ENCODE measurements around the gene AMPD2.

The AMPD2 gene

GRCh38 chr1:109618661-109619575 is 719 bp upstream of the AMPD2 start:
- no peaks in the 10 kb centered on the region for H3K9me3 ChIP-seq (replicated peaks; ENCODE audit: low read length)
- H3K4me2 ChIP-seq (ENCODE audit: low read length) = peak overlapping the region; percentile 100
- H3K27me3 ChIP-seq (ENCODE audit: control insufficient read depth, insufficient read depth, low read length) = no peaks in the 10 kb centered on the region
- peak overlapping the region; percentile 98 for H3K9ac ChIP-seq (ENCODE audit: low read depth, low read length)
- peak overlapping the region; percentile 97 for H3K4me3 ChIP-seq (ENCODE audit: low read length)
- peaks cover 4% of the 10 kb centered on the region for H3K36me3 ChIP-seq (ENCODE audit: insufficient read depth, low read length)
- H3K4me1 ChIP-seq (ENCODE audit: control insufficient read depth, insufficient read depth, low read length) = peaks cover 49% of the 10 kb centered on the region

DNA sequence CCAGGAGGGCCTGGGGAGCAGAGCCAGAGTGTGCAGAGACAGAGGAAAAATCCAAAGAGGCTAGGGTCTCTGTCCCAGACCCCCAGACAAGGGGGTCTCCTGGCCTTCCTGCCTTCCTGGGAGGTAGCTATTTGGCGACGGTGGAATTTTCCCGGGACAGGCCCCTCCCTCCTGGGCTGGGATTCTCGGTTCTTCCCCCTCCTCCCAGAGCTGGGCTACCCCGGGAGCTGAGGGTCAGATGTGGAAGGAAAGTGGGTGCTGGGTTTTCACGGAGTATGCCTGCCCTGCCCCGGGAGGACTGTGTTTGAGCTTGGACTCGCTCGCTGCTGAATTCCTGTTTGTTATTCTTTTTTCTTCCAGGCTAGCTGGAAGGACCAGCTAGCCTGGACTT is 759 bp downstream of the AMPD2 start:
- Histone ChIP-seq H3K4me2 (ENCODE audit: low read length) (peak overlapping the region; percentile 100), H3K4me1 (ENCODE audit: control insufficient read depth, insufficient read depth, low read length) (peaks cover 58% of the 10 kb centered on the region), H3K9me3 (replicated peaks; ENCODE audit: low read length) (no peaks in the 10 kb centered on the region), H3K27me3 (ENCODE audit: control insufficient read depth, insufficient read depth, low read length) (no peaks in the 10 kb centered on the region), H3K9ac (ENCODE audit: low read depth, low read length) (peak overlapping the region; percentile 98), H3K36me3 (ENCODE audit: insufficient read depth, low read length) (peaks cover 5% of the 10 kb centered on the region), H3K4me3 (ENCODE audit: low read length) (peak overlapping the region; percentile 97)

DNA sequence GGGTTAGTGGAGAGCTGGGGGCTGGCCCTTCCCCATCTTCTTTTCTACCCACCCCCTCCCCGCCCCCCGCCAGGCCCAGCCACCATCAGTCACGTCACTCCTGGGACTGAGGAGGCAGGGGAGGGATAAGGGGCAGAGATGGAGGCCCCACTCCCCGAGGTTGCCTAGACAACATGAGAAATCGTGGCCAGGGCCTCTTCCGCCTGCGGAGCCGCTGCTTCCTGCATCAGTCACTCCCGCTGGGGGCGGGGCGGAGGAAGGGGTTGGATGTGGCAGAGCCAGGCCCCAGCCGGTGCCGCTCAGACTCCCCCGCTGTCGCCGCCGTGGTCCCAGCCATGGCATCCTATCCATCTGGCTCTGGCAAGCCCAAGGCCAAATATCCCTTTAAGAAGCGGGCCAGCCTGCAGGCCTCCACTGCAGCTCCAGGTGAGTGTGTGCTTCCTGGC is 1.2 kb downstream of the AMPD2 start:
- Histone ChIP-seq H3K36me3 (ENCODE audit: insufficient read depth, low read length) (peaks cover 8% of the 10 kb centered on the region), H3K27me3 (ENCODE audit: control insufficient read depth, insufficient read depth, low read length) (no peaks in the 10 kb centered on the region), H3K4me1 (ENCODE audit: control insufficient read depth, insufficient read depth, low read length) (peaks cover 58% of the 10 kb centered on the region), H3K9me3 (replicated peaks; ENCODE audit: low read length) (no peaks in the 10 kb centered on the region), H3K9ac (ENCODE audit: low read depth, low read length) (peak overlapping the region; percentile 98), H3K4me3 (ENCODE audit: low read length) (peak overlapping the region; percentile 97), H3K4me2 (ENCODE audit: low read length) (peak overlapping the region; percentile 100)

DNA sequence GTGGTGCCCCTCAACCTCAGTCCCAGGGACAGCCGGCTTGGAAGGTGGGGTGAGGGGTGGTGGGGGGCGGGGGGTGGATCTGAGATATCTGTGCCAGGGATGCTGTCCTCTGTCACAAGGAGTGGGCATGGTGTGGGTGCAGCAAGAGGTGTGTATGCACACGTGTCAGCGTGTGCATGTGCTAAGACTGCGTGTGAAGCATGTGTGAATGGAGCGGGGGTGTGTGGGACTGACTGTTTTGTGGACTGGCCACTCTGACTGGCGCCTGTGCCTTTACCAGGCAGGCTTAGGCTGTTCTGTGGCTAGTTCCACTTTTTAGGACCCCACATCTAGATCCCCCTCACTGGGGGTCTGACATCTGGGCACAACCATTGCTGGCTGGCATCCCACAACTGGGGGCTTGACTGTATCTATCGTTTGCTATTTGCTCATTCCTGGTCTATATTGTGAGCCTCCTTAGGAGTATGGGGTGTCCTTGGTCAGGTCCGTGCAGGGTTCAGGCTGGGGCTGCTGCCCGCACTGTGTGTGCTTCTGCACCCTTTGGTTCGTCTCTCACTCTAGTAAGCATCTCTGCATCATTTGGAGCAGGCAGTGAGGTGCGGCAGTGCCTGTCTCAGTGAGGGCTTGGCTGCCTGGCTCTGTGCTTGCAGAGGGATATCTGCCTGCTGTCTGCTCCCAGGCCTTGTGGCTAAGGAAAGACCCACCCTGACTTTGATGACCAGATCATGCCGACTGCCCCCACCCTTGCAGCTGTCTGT is 1.9 kb downstream of the AMPD2 start:
- peaks cover 57% of the 10 kb centered on the region for H3K4me1 ChIP-seq (ENCODE audit: control insufficient read depth, insufficient read depth, low read length)
- H3K36me3 ChIP-seq (ENCODE audit: insufficient read depth, low read length) = peaks cover 15% of the 10 kb centered on the region
- H3K9ac ChIP-seq (ENCODE audit: low read depth, low read length) = peak overlapping the region; percentile 76
- peak overlapping the region; percentile 97 for H3K4me3 ChIP-seq (ENCODE audit: low read length)
- H3K27me3 ChIP-seq (ENCODE audit: control insufficient read depth, insufficient read depth, low read length) = no peaks in the 10 kb centered on the region
- peak overlapping the region; percentile 100 for H3K4me2 ChIP-seq (ENCODE audit: low read length)
- H3K9me3 ChIP-seq (replicated peaks; ENCODE audit: low read length) = no peaks in the 10 kb centered on the region

GRCh38 chr1:109622137-109622892 is 2.7 kb downstream of the AMPD2 start:
- Histone ChIP-seq H3K9me3 (replicated peaks; ENCODE audit: low read length) (no peaks in the 10 kb centered on the region), H3K9ac (ENCODE audit: low read depth, low read length) (no peak overlapping the region), H3K4me1 (ENCODE audit: control insufficient read depth, insufficient read depth, low read length) (peaks cover 50% of the 10 kb centered on the region), H3K36me3 (ENCODE audit: insufficient read depth, low read length) (peaks cover 23% of the 10 kb centered on the region), H3K4me2 (ENCODE audit: low read length) (peak overlapping the region; percentile 100), H3K27me3 (ENCODE audit: control insufficient read depth, insufficient read depth, low read length) (no peaks in the 10 kb centered on the region), H3K4me3 (ENCODE audit: low read length) (peak overlapping the region; percentile 97)

- Histone ChIP-seq H3K4me1 (ENCODE audit: control insufficient read depth, insufficient read depth, low read length) (peaks cover 45% of the 10 kb centered on the region), H3K27me3 (ENCODE audit: control insufficient read depth, insufficient read depth, low read length) (no peaks in the 10 kb centered on the region), H3K4me3 (ENCODE audit: low read length) (no peak overlapping the region), H3K9ac (ENCODE audit: low read depth, low read length) (no peak overlapping the region), H3K36me3 (ENCODE audit: insufficient read depth, low read length) (peaks cover 28% of the 10 kb centered on the region), H3K4me2 (ENCODE audit: low read length) (peak overlapping the region; percentile 100), H3K9me3 (replicated peaks; ENCODE audit: low read length) (no peaks in the 10 kb centered on the region)
These were observed 3.3 kb downstream of the AMPD2 start for GRCh38 chr1:109622895-109623294.

GRCh38 chr1:109623601-109624161 is 4.0 kb downstream of the AMPD2 start:
- Histone ChIP-seq H3K9me3 (replicated peaks; ENCODE audit: low read length) (no peaks in the 10 kb centered on the region), H3K9ac (ENCODE audit: low read depth, low read length) (peak overlapping the region; percentile 0), H3K36me3 (ENCODE audit: insufficient read depth, low read length) (peaks cover 35% of the 10 kb centered on the region), H3K4me3 (ENCODE audit: low read length) (peak overlapping the region; percentile 21), H3K4me2 (ENCODE audit: low read length) (peak overlapping the region; percentile 24), H3K27me3 (ENCODE audit: control insufficient read depth, insufficient read depth, low read length) (no peaks in the 10 kb centered on the region), H3K4me1 (ENCODE audit: control insufficient read depth, insufficient read depth, low read length) (peaks cover 45% of the 10 kb centered on the region)

DNA sequence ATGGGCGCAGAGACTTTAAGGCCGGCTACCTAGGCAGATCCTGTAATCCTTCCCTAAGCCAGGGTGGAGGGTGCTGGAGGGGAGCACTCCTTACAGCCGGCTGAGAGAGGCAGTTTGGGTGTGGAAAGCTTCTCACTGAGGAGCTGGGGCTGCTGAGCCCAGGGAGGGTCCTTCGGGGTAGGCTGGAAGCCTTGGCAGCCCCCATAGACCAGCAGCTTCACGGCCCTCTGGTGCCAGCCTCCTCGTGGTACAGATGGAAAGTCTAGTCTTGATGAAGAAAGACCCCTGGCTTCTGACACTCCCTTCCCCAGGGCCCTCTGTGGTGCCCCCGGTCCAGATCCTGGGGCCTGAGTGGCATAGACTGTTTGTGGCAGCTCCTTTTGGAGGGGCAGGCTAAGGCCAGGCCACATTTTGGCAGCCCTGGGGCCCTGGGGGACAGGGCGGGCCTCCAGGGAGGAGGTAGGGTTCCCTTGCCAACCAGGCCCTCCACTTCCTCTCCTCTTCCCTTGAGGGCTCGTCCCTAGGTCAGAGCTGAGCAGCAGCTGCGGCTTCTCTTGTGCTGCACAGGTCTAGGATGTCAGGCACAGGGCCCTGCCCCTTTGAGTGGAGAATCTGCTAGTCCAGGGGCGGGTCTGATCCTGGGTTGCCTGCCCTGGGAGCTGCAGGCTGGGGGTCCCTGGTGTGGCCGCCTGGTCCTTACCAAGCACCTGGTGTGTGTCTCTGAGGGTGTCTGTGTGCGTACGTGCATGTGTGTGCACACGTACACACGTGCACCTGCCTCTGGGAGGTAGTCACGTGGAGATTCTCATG is 4.8 kb downstream of the AMPD2 start:
- H3K4me1 ChIP-seq (ENCODE audit: control insufficient read depth, insufficient read depth, low read length) = peaks cover 38% of the 10 kb centered on the region
- H3K27me3 ChIP-seq (ENCODE audit: control insufficient read depth, insufficient read depth, low read length) = no peaks in the 10 kb centered on the region
- H3K9ac ChIP-seq (ENCODE audit: low read depth, low read length) = peak overlapping the region; percentile 0
- H3K4me3 ChIP-seq (ENCODE audit: low read length) = peak overlapping the region; percentile 21
- no peaks in the 10 kb centered on the region for H3K9me3 ChIP-seq (replicated peaks; ENCODE audit: low read length)
- peaks cover 42% of the 10 kb centered on the region for H3K36me3 ChIP-seq (ENCODE audit: insufficient read depth, low read length)
- peak overlapping the region; percentile 24 for H3K4me2 ChIP-seq (ENCODE audit: low read length)

DNA sequence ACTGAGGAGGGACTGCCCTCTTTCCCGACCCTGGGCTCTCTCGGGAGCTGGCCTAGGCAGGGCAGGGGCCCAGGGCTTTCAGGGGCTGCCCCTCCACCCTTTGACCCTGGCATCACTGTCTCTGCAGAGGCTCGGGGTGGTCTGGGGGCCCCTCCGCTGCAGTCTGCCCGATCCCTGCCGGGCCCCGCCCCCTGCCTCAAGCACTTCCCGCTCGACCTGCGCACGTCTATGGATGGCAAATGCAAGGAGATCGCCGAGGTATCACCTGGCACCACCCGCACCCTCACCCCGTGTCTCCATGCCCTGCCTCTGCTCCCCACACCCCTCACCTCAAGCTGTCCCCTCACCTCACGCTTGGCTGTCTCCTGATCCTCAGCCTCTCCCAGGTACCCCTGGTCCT is 5.5 kb downstream of the AMPD2 start:
- Histone ChIP-seq H3K4me3 (ENCODE audit: low read length) (no peak overlapping the region), H3K36me3 (ENCODE audit: insufficient read depth, low read length) (peaks cover 50% of the 10 kb centered on the region), H3K4me1 (ENCODE audit: control insufficient read depth, insufficient read depth, low read length) (peaks cover 36% of the 10 kb centered on the region), H3K9me3 (replicated peaks; ENCODE audit: low read length) (no peaks in the 10 kb centered on the region), H3K9ac (ENCODE audit: low read depth, low read length) (no peak overlapping the region), H3K27me3 (ENCODE audit: control insufficient read depth, insufficient read depth, low read length) (no peaks in the 10 kb centered on the region), H3K4me2 (ENCODE audit: low read length) (peak overlapping the region; percentile 4)

All from skeletal muscle satellite cell (primary cell).